Gastroesophageal sphincter (tissue), 3 donors: Measurements from ENCODE around the gene BCR.
A peak's percentile ranks its signal among the peaks of the same experiment; 100 is the strongest.

Experiments used
- CTCF ChIP-seq, 4 experiments: fragments of 200-600 bp in 2 of 4; fragments of 450-650 bp in 2 of 4; sonication (generic) in 1 of 4; IDR thresholded peaks; one replicate each; pipeline ENCODE4 v1.5.1; 2017 to 2019; ENCODE audit warnings: antibody characterized with exemption in 4 of 4, mild to moderate bottlenecking in 2 of 4, moderate library complexity in 2 of 4
- POLR2A ChIP-seq, 2 donors: fragments of 450-650 bp; IDR thresholded peaks; one replicate each; pipeline ENCODE4 v1.6.1; 2017; ENCODE audit warnings: antibody characterized with exemption in 2 of 2, mild to moderate bottlenecking in 2 of 2, moderate library complexity in 1 of 2
- POLR2AphosphoS5 ChIP-seq: sonication (generic); formaldehyde crosslinking; IDR thresholded peaks from one replicate; pipeline ENCODE4 v1.6.1; 2017; ENCODE audit warnings: antibody characterized with exemption

GRCh38 chr22:23204541-23205157 lies 24.3 kb downstream of the BCR start:
- TF ChIP-seq POLR2A (IDR thresholded peaks at IDR 0.05): no peak
- peak in 1 of 4 experiments; percentile 9 for TF ChIP-seq CTCF (IDR thresholded peaks at IDR 0.05)
- peak; percentile 91 for TF ChIP-seq POLR2AphosphoS5
